NCI-H510A (cell line): Measurements from ENCODE around the gene LMO3.
"Not testable (repeated sequence)": the region's sequence is repeated elsewhere in the genome, so short reads cannot be mapped to it uniquely, and the experiment has no call there.

Experiments
- DNase-seq: peaks from one replicate; lab custom pipeline; 2025; lab: John Stamatoyannopoulos, UW

LMO3 gene

GRCh38 chr12:16545836-16546235 lies 60.1 kb downstream of the LMO3 start:
- DNase-seq: no peak

- DNase-seq: no peak
Measured at GRCh38 chr12:16542586-16542985, 63.4 kb downstream of the LMO3 start.

- DNase-seq: not testable (repeated sequence)
Measured at GRCh38 chr12:16537652-16538051, 68.3 kb downstream of the LMO3 start.

- peak; percentile 74 for DNase-seq
Measured at GRCh38 chr12:16531621-16532020, 74.3 kb downstream of the LMO3 start.

GRCh38 chr12:16530268-16530850 lies 75.6 kb downstream of the LMO3 start:
- no peak for DNase-seq

- DNase-seq: no peak
Measured at GRCh38 chr12:16526693-16527092, 79.3 kb downstream of the LMO3 start.

- DNase-seq: peak; percentile 39
Measured at GRCh38 chr12:16524378-16524777, 81.6 kb downstream of the LMO3 start.

GRCh38 chr12:16523951-16524331 lies 82.0 kb downstream of the LMO3 start:
- DNase-seq: no peak

GRCh38 chr12:16523284-16523950 lies 82.5 kb downstream of the LMO3 start:
- no peak for DNase-seq

- DNase-seq: no peak
Measured at GRCh38 chr12:16520328-16520727, 85.6 kb downstream of the LMO3 start.

GRCh38 chr12:16515666-16516065 lies 90.3 kb downstream of the LMO3 start:
- DNase-seq: no peak

- no peak for DNase-seq
Measured at GRCh38 chr12:16513231-16513630, 92.7 kb downstream of the LMO3 start.

- no peak for DNase-seq
Measured at GRCh38 chr12:16509411-16509810, 96.6 kb downstream of the LMO3 start.

GRCh38 chr12:16506394-16506793 lies 99.6 kb downstream of the LMO3 start:
- DNase-seq: no peak

GRCh38 chr12:16504200-16504599 lies 101.8 kb downstream of the LMO3 start:
- no peak for DNase-seq

- DNase-seq: no peak
Measured at GRCh38 chr12:16499611-16500010, 106.4 kb downstream of the LMO3 start.
